DOHH2 (cell line): Measurements from ENCODE around the gene UBE2F.

Experiments
- H3F3A ChIP-seq: fragments of 200-600 bp; sonication (generic), shearing (Covaris generic); 2 replicates; pipeline ENCODE4 v1.6.0; 2016; ENCODE audit warnings: antibody characterized with exemption, mild to moderate bottlenecking; ENCODE audit not compliant: control insufficient read depth, insufficient read depth
- H3K27ac ChIP-seq: fragments of 200-600 bp; sonication (generic); 2 replicates; pipeline ENCODE4 v1.5.1; 2014; ENCODE audit warnings: low read depth, mild to moderate bottlenecking, low read length, moderate library complexity
- H3K27me3 ChIP-seq: fragments of 200-600 bp; sonication (generic); 2 replicates; pipeline ENCODE4 v1.6.1; 2014; ENCODE audit warnings: mild to moderate bottlenecking, low read length, mixed read lengths; ENCODE audit not compliant: control insufficient read depth
- H3K36me3 ChIP-seq: fragments of 200-600 bp; sonication (generic); 2 replicates; pipeline ENCODE4 v1.6.1; 2014; ENCODE audit warnings: mild to moderate bottlenecking, low read length, moderate library complexity, mixed read lengths; ENCODE audit not compliant: control insufficient read depth
- H3K4me1 ChIP-seq: fragments of 200-600 bp; sonication (generic); 2 replicates; pipeline ENCODE4 v1.6.1; 2014; ENCODE audit warnings: mild to moderate bottlenecking, low read length, mixed read lengths; ENCODE audit not compliant: control insufficient read depth
- H3K4me2 ChIP-seq: fragments of 200-600 bp; sonication (generic); 2 replicates; pipeline ENCODE4 v1.6.0; 2014; ENCODE audit warnings: mild to moderate bottlenecking, low read length, moderate library complexity
- H3K4me3 ChIP-seq: fragments of 200-600 bp; sonication (generic); 2 replicates; pipeline ENCODE4 v1.5.1; 2014; ENCODE audit warnings: mild to moderate bottlenecking, low read length, mixed read lengths
- H3K79me2 ChIP-seq: fragments of 200-600 bp; sonication (generic); 2 replicates; pipeline ENCODE4 v1.6.1; 2014; ENCODE audit warnings: mild to moderate bottlenecking, low read length, mixed read lengths; ENCODE audit not compliant: control insufficient read depth
- H3K9me2 ChIP-seq: fragments of 200-600 bp; sonication (generic); replicated peaks from 2 replicates; pipeline ENCODE4 v1.6.1; 2014; ENCODE audit warnings: mild to moderate bottlenecking, low read length, mixed read lengths; ENCODE audit not compliant: control insufficient read depth
- H3K9me3 ChIP-seq: fragments of 200-600 bp; sonication (generic); 2 replicates; pipeline ENCODE4 v1.6.1; 2014; ENCODE audit warnings: antibody characterized with exemption, low read length, mixed read lengths; ENCODE audit not compliant: control insufficient read depth, insufficient read depth
- H4K20me1 ChIP-seq: fragments of 200-600 bp; sonication (generic); 2 replicates; pipeline ENCODE4 v1.6.0; 2014; ENCODE audit warnings: low read depth, mild to moderate bottlenecking, antibody characterized with exemption, low read length, moderate library complexity; ENCODE audit not compliant: control insufficient read depth, insufficient read depth
- CTCF ChIP-seq: fragments of 200-600 bp; sonication (generic); IDR thresholded peaks from one replicate; pipeline ENCODE4 v1.5.1; 2014; ENCODE audit warnings: antibody characterized with exemption, mild to moderate bottlenecking, low read depth, low read length; ENCODE audit not compliant: poor library complexity, severe bottlenecking
- EZH2phosphoT487 ChIP-seq: fragments of 200-600 bp; sonication (generic); IDR thresholded peaks from 2 replicates; pipeline ENCODE4 v1.6.1; 2017; ENCODE audit warnings: borderline replicate concordance, mild to moderate bottlenecking, antibody characterized with exemption, low read length, moderate library complexity, mixed read lengths

UBE2F gene

DNA sequence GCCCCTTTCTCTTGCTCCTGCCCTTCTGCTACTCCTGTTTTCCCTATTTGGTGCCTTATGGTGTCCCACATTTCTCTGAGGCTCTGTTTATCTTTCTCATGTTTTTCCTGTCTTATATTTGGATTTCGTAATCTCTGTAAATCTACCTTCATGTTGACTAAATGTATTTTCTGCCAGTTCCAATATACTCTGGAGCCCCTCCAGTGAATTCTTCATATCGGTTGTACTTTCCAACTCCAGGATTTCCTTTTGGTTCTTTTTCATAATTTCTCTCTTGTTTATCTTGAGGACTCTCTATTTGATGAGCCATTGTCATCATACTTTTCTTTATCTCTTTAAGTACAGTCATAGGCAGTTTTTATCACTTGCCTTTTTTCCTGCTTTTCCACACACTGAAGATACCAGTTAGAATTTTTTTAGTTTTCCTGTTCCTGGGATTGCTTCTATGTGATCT, 113.1 kb downstream of the UBE2F start:
- no peak overlapping the region for H3K27ac ChIP-seq
- no peak overlapping the region for H3K4me3 ChIP-seq

DNA sequence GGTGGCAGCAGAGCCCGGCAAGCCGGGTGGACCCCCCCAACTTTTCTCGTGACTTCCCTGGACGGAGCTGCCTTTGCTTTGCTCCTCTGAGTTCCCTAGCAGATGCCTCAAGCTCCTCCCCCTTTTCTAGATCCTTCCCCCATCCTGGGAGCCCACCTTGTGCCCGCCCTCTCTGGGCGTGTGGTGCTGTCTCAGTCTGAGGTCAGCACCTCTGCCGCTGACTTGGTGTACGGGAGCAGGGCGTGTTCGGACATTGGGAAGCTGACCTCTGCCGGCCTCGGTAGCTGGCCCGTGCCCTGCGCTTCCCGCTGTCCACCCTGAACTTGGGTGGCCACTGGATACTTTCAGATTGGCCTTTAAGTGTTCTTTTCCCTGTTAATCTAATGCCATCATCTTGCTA, 113.7 kb downstream of the UBE2F start:
- no peaks in the 10 kb centered on the region for H4K20me1 ChIP-seq

More for the DNA sequence above, 113.1 kb downstream of the UBE2F start:
- H3K27me3 ChIP-seq: no peaks in the 10 kb centered on the region
- H3K36me3 ChIP-seq: peaks cover 64% of the 10 kb centered on the region
- 0 out of 2 replicates have a peak, but pooled peaks cover 2% of the 10 kb centered on the region for H3K79me2 ChIP-seq
- H4K20me1 ChIP-seq: no peaks in the 10 kb centered on the region
- H3K4me1 ChIP-seq: no peaks in the 10 kb centered on the region
- TF ChIP-seq EZH2phosphoT487 (no peak), CTCF (no peak)
- no peaks in the 10 kb centered on the region for H3K9me3 ChIP-seq
- no peaks in the 10 kb centered on the region for H3F3A ChIP-seq
- H3K4me2 ChIP-seq: no peak overlapping the region
- no peaks in the 10 kb centered on the region for H3K9me2 ChIP-seq

GRCh38 chr2:238081150-238081549, 114.3 kb downstream of the UBE2F start:
- no peaks in the 10 kb centered on the region for H4K20me1 ChIP-seq
- peaks cover 6% of the 10 kb centered on the region; the same call in 1 of the 2 replicates for H3F3A ChIP-seq
- H3K9me3 ChIP-seq: no peaks in the 10 kb centered on the region
- TF ChIP-seq EZH2phosphoT487 (no peak), CTCF (no peak)
- H3K27ac ChIP-seq: no peak overlapping the region
- peaks cover 58% of the 10 kb centered on the region for H3K36me3 ChIP-seq
- no peaks in the 10 kb centered on the region for H3K27me3 ChIP-seq
- no peak overlapping the region for H3K4me2 ChIP-seq
- H3K79me2 ChIP-seq: no peaks in the 10 kb centered on the region
- H3K4me3 ChIP-seq: no peak overlapping the region
- no peaks in the 10 kb centered on the region for H3K9me2 ChIP-seq
- no peaks in the 10 kb centered on the region for H3K4me1 ChIP-seq

More for the DNA sequence above, 113.7 kb downstream of the UBE2F start:
- TF ChIP-seq CTCF (no peak), EZH2phosphoT487 (no peak)
- H3K4me2 ChIP-seq: no peak overlapping the region
- H3K27me3 ChIP-seq: no peaks in the 10 kb centered on the region
- H3K27ac ChIP-seq: no peak overlapping the region
- H3K36me3 ChIP-seq: peaks cover 62% of the 10 kb centered on the region
- H3K4me3 ChIP-seq: no peak overlapping the region
- no peaks in the 10 kb centered on the region for H3K9me2 ChIP-seq
- H3K9me3 ChIP-seq: no peaks in the 10 kb centered on the region
- H3K4me1 ChIP-seq: no peaks in the 10 kb centered on the region
- no peaks in the 10 kb centered on the region for H3K79me2 ChIP-seq
- 0 out of 2 replicates have a peak, but pooled peaks cover under 1% of the 10 kb centered on the region for H3F3A ChIP-seq

DNA sequence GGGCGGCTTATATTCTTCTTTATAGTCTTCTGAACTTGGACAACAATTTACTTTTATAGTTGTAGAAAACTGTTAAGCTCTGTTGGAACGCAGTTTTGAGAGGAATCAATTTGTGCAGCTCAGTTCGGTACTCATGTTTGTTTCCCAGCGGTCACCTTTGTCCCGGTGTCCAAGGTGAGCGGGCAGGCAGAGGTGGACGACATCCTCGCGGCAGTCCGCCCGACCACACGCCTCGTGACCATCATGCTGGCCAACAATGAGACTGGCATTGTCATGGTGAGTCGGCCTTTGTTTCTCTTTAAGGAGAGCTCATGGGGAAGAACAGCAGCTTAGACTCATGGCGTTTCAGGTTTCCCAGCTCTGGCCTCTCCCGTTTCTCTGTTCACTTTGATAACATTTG, 114.7 kb downstream of the UBE2F start:
- TF ChIP-seq CTCF (no peak), EZH2phosphoT487 (no peak)
- peaks cover 56% of the 10 kb centered on the region for H3K36me3 ChIP-seq
- H3K27ac ChIP-seq: no peak overlapping the region
- peaks cover 7% of the 10 kb centered on the region; the same call in 1 of the 2 replicates for H3F3A ChIP-seq
- H4K20me1 ChIP-seq: no peaks in the 10 kb centered on the region
- H3K4me2 ChIP-seq: no peak overlapping the region
- H3K9me3 ChIP-seq: no peaks in the 10 kb centered on the region
- H3K4me3 ChIP-seq: no peak overlapping the region
- H3K27me3 ChIP-seq: no peaks in the 10 kb centered on the region
- no peaks in the 10 kb centered on the region for H3K79me2 ChIP-seq
- H3K9me2 ChIP-seq: no peaks in the 10 kb centered on the region
- no peaks in the 10 kb centered on the region for H3K4me1 ChIP-seq
